ENCODE measurements around the gene LCE7A. TPM values are rescaled to one million over a fixed set of nuclear protein-coding genes. Genes with fewer than 3 reads are reported as not detected.

Gene LCE7A
- total RNA-seq, 1 experiment from 2014 or later, result not detected

- Mint-ChIP-seq H3K36me3 (ENCODE audit: insufficient read depth in 1 of 3, low read depth in 3 of 3) (peaks cover 2 to 22% (median 6%) of the 10 kb centered on the region in 3 experiments; a peak in 5 of 7 replicates), H3K9me3 (peaks cover 90 to 91% of the 10 kb centered on the region in 2 experiments)
- no CpG with 5 or more reads among the region's 2 CpGs for WGBS (ENCODE audit: extremely low coverage, insufficient read length, low lambda C conversion rate)
Observed at GRCh38 chr1:152855661-152856060, 4.1 kb upstream of the LCE7A start.

More at GRCh38 chr1:152855661-152856060, 4.1 kb upstream of the LCE7A start:
- H3K9me3 ChIP-seq (ENCODE audit: control insufficient read depth, low read depth, low read length), result peaks cover 78% of the 10 kb centered on the region
- H4K91ac ChIP-seq (ENCODE audit: insufficient read length, low read depth, low read length), result no peak overlapping the region
- H3K4ac ChIP-seq (ENCODE audit: low read depth, low read length), result no peak overlapping the region
- no peak overlapping the region for H3K4me2 ChIP-seq (ENCODE audit: insufficient read depth, insufficient read length, low read length)
- H3K9ac ChIP-seq (ENCODE audit: extremely low read depth, insufficient read length, low read length), result no peak overlapping the region
- Mint-ChIP-seq H3K27me3 (ENCODE audit: low read depth) (no peaks in the 10 kb centered on the region), H3K4me3 (no peak overlapping the region), H3K4me1 (no peaks in the 10 kb centered on the region), H3K27ac (no peak overlapping the region)
- H2BK120ac ChIP-seq (ENCODE audit: low read depth, low read length, poor library complexity, severe bottlenecking), result no peak overlapping the region
- H3K79me1 ChIP-seq (ENCODE audit: insufficient read depth, low read depth, low read length, poor library complexity, severe bottlenecking), result no peaks in the 10 kb centered on the region
- no peak overlapping the region for H4K8ac ChIP-seq (replicated peaks; ENCODE audit: insufficient read length, low read depth, low read length)
- no peak overlapping the region for H3K27ac ChIP-seq (ENCODE audit: insufficient read length, low read depth, low read length)
- H3K23ac ChIP-seq (ENCODE audit: insufficient read length, low read depth, low read length), result no peak overlapping the region
- no peak overlapping the region for H3K14ac ChIP-seq (ENCODE audit: insufficient read depth, low read length)
- no peak for TF ChIP-seq CTCF (conservative IDR thresholded peaks at IDR 0.05)
- no peaks in the 10 kb centered on the region for H3K27me3 ChIP-seq (ENCODE audit: insufficient read depth, low read length)
- H3K79me2 ChIP-seq (ENCODE audit: insufficient read depth, low read length), result no peaks in the 10 kb centered on the region
- H2AFZ ChIP-seq (ENCODE audit: low read length), result no peak overlapping the region
- no peak overlapping the region for H2BK5ac ChIP-seq (ENCODE audit: insufficient read length, low read length)
- H3T11ph ChIP-seq (ENCODE audit: low read length), result no peak overlapping the region
- H2AK5ac ChIP-seq (ENCODE audit: insufficient read length, low read length), result no peak overlapping the region
- H3K23me2 ChIP-seq (ENCODE audit: insufficient read length, low read depth, low read length, poor library complexity, severe bottlenecking), result no peaks in the 10 kb centered on the region
- no peaks in the 10 kb centered on the region for H3K4me1 ChIP-seq (ENCODE audit: insufficient read depth, low read length)
- no peak overlapping the region for H3K56ac ChIP-seq (ENCODE audit: insufficient read length, low read depth, low read length)
- H2BK15ac ChIP-seq (ENCODE audit: low read depth, low read length), result no peak overlapping the region
- H3K18ac ChIP-seq (ENCODE audit: insufficient read length, low read depth, low read length), result no peak overlapping the region
- DNase-seq, result no peak
- H2BK12ac ChIP-seq (ENCODE audit: insufficient read length, low read depth, low read length), result no peak overlapping the region
- no peaks in the 10 kb centered on the region for H4K20me1 ChIP-seq (ENCODE audit: control insufficient read depth, insufficient read depth, insufficient read length)
- H4K5ac ChIP-seq (ENCODE audit: insufficient read length, low read depth, low read length), result no peak overlapping the region
- no peak overlapping the region for H2BK20ac ChIP-seq (ENCODE audit: low read depth, low read length, poor library complexity, severe bottlenecking)

All from H9 (cell line).